Measurements from ENCODE around the gene SRM. TPM values are rescaled to one million over a fixed set of nuclear protein-coding genes. Genes with fewer than 3 reads are reported as not detected.
A peak's percentile ranks its signal among the peaks of the same experiment; 100 is the strongest.

The SRM gene
- total and polyA plus RNA-seq, 2 of the 13 experiments (the other 11 are each of a cell fraction or from before 2014, with no cell fraction given): 27.9 to 31.8 TPM

DNA sequence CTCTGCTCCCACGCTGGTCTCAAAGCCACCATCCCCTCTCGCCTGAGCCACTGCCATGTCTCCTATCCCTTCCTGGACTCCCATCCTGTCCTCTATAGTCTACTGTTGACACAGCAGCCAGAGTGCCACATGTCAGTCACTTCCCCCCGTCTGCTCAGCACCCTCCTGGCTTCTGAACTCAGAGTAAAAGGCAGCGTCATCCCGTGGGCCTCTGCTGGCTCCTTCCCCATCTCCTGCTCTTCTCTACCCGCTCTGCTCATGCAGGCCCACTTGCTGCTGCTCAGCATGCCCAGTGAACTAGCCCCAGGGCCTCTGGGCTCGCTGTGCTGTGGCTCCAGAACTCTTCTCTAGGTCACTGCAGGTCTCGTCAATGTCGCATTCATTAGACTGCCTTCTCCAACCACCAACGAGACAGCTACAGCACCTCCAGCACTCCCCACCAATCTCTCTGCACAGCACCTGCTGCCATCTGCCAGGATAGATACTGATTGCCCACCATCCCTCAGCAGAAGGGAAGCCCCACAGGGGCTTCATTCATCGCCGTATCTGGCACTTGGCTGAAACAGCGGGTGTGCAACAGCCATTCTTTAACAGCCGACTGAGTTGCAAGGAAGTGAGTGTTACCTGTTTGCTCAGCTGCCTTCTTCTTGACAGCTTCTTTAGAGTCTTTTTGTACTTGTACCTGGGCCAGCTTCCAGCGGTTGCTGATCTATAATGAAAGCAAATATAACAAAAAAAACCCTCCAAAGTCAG, 11.8 kb upstream of the SRM start:
- Histone ChIP-seq H3K36me3 (replicated peaks in 1 of 2; ENCODE audit: control insufficient read depth in 1 of 2, insufficient read depth in 2 of 2, low read length in 2 of 2) (peaks cover 48 to 88% of the 10 kb centered on the region in 2 experiments), H3K79me2 (ENCODE audit: insufficient read depth, low read length) (no peaks in the 10 kb centered on the region), H3K9ac (ENCODE audit: insufficient read depth, low read depth, low read length) (no peak overlapping the region), H3K27me3 (ENCODE audit: control insufficient read depth in 1 of 2, insufficient read depth in 2 of 2, low read length in 2 of 2) (no peaks in the 10 kb centered on the region), H2AFZ (ENCODE audit: low read length) (no peak overlapping the region), H3K27ac (ENCODE audit: extremely low read length, insufficient read depth, low read length) (no peak overlapping the region), H3K4me2 (ENCODE audit: low read depth, low read length) (no peak overlapping the region), H3K9me3 (ENCODE audit: low read length) (no peaks in the 10 kb centered on the region), H3K4me1 (ENCODE audit: insufficient read depth, low read length) (no peaks in the 10 kb centered on the region), H3K4me3 (replicated peaks in 1 of 3; ENCODE audit: insufficient read depth in 1 of 3, low read depth in 2 of 3, low read length in 3 of 3) (no peak overlapping the region), H4K20me1 (ENCODE audit: insufficient read depth, low read length) (no peaks in the 10 kb centered on the region)
- intact Hi-C loops (cut with micrococcal nuclease; ENCODE audit: unreplicated experiment): no loop called here
- ChIA-PET CTCF (ENCODE audit: low intra/inter-chr PET ratio, low total read pairs) (no interaction called here), POLR2A (no interaction called here)
- DNase-seq (ENCODE audit: low spot score) (no peak), ATAC-seq (no peak), FAIRE-seq (no peak)
- no TSS peak for BruUV-seq (replicated peaks)
- WGBS (ENCODE audit: low lambda C conversion rate): 94% methylated on average over 15 of the region's 15 CpGs
- no peak for TF ChIP-seq ZNF549 (CRISPR knock-in tag; IDR thresholded peaks at IDR 0.05)
- TF ChIP-seq MATR3 (CRISPR knock-in tag; IDR thresholded peaks at IDR 0.05): no peak
- no peak for TF ChIP-seq KDM1A (CRISPR knock-in tag; IDR thresholded peaks at IDR 0.05)
- TF ChIP-seq, protein P1, sequence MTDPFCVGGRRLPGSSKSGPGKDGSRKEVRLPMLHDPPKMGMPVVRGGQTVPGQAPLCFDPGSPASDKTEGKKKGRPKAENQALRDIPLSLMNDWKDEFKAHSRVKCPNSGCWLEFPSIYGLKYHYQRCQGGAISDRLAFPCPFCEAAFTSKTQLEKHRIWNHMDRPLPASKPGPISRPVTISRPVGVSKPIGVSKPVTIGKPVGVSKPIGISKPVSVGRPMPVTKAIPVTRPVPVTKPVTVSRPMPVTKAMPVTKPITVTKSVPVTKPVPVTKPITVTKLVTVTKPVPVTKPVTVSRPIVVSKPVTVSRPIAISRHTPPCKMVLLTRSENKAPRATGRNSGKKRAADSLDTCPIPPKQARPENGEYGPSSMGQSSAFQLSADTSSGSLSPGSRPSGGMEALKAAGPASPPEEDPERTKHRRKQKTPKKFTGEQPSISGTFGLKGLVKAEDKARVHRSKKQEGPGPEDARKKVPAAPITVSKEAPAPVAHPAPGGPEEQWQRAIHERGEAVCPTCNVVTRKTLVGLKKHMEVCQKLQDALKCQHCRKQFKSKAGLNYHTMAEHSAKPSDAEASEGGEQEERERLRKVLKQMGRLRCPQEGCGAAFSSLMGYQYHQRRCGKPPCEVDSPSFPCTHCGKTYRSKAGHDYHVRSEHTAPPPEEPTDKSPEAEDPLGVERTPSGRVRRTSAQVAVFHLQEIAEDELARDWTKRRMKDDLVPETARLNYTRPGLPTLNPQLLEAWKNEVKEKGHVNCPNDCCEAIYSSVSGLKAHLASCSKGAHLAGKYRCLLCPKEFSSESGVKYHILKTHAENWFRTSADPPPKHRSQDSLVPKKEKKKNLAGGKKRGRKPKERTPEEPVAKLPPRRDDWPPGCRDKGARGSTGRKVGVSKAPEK (CRISPR knock-in tag; IDR thresholded peaks at IDR 0.05; ENCODE audit: borderline replicate concordance): no peak
- TF ChIP-seq ZNF335 (CRISPR knock-in tag; IDR thresholded peaks at IDR 0.05): no peak
- in situ Hi-C loops (cut with HindIII; ENCODE audit: extremely low pct_ligation_motif_present, low pct_unique_long_range_greater_than_20kb): no loop called here

DNA sequence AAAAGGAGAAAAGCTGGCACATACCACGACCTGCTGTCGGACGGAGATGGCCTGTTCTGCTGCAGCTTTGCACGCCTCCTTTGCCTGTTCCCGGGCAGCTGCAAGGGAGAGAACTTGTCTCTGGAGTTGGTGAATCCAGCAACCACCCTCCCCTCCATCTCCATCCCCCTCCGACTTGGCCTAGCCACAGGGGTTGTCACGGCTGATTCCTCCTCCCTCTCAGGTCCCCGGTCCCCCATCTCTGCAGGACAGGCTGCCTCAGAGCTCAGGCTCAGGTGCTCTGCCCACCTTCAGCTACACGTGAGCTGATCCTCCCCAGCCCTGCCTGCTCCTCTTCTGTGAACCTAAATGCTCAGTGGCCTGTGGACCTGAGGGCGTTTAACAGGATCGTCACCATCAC, 11.1 kb upstream of the SRM start:
- WGBS (ENCODE audit: low lambda C conversion rate): 100% methylated on average over 10 of the region's 11 CpGs
- TSS peak; percentile 44 for BruUV-seq (replicated peaks)
- no peaks in the 10 kb centered on the region for H3K4me1 ChIP-seq (ENCODE audit: insufficient read depth, low read length)
- ChIA-PET CTCF (ENCODE audit: low intra/inter-chr PET ratio, low total read pairs) (no interaction called here), POLR2A (interaction anchor here (1.6 kb wide), 1 partner anchor 24 kb away, joined by 3 read pairs; the partner anchor contains the start of gene MASP2)
- ATAC-seq (no peak), DNase-seq (ENCODE audit: low spot score) (no peak), FAIRE-seq (no peak)
- no peak overlapping the region for H3K4me2 ChIP-seq (ENCODE audit: low read depth, low read length)
- intact Hi-C loops (cut with micrococcal nuclease; ENCODE audit: unreplicated experiment): no loop called here
- TF ChIP-seq, protein P2, sequence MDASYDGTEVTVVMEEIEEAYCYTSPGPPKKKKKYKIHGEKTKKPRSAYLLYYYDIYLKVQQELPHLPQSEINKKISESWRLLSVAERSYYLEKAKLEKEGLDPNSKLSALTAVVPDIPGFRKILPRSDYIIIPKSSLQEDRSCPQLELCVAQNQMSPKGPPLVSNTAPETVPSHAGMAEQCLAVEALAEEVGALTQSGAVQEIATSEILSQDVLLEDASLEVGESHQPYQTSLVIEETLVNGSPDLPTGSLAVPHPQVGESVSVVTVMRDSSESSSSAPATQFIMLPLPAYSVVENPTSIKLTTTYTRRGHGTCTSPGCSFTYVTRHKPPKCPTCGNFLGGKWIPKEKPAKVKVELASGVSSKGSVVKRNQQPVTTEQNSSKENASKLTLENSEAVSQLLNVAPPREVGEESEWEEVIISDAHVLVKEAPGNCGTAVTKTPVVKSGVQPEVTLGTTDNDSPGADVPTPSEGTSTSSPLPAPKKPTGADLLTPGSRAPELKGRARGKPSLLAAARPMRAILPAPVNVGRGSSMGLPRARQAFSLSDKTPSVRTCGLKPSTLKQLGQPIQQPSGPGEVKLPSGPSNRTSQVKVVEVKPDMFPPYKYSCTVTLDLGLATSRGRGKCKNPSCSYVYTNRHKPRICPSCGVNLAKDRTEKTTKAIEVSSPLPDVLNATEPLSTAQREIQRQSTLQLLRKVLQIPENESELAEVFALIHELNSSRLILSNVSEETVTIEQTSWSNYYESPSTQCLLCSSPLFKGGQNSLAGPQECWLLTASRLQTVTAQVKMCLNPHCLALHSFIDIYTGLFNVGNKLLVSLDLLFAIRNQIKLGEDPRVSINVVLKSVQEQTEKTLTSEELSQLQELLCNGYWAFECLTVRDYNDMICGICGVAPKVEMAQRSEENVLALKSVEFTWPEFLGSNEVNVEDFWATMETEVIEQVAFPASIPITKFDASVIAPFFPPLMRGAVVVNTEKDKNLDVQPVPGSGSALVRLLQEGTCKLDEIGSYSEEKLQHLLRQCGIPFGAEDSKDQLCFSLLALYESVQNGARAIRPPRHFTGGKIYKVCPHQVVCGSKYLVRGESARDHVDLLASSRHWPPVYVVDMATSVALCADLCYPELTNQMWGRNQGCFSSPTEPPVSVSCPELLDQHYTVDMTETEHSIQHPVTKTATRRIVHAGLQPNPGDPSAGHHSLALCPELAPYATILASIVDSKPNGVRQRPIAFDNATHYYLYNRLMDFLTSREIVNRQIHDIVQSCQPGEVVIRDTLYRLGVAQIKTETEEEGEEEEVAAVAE (CRISPR knock-in tag; IDR thresholded peaks at IDR 0.05; ENCODE audit: borderline replicate concordance): no peak
- no peak for TF ChIP-seq NFYB (CRISPR knock-in tag; IDR thresholded peaks at IDR 0.05)
- peak; percentile 28 for TF ChIP-seq AGO2 (optimal IDR thresholded peaks at IDR 0.05; ENCODE audit: low read depth, low read length)
- H4K20me1 ChIP-seq (ENCODE audit: insufficient read depth, low read length): no peaks in the 10 kb centered on the region
- H3K9ac ChIP-seq (ENCODE audit: insufficient read depth, low read depth, low read length): no peak overlapping the region
- H3K9me3 ChIP-seq (ENCODE audit: low read length): no peaks in the 10 kb centered on the region
- H2AFZ ChIP-seq (ENCODE audit: low read length): no peak overlapping the region
- H3K4me3 ChIP-seq (replicated peaks in 1 of 3; ENCODE audit: insufficient read depth in 1 of 3, low read depth in 2 of 3, low read length in 3 of 3): no peak overlapping the region
- H3K36me3 ChIP-seq (replicated peaks in 1 of 2; ENCODE audit: control insufficient read depth in 1 of 2, insufficient read depth in 2 of 2, low read length in 2 of 2): peaks cover 46 to 86% of the 10 kb centered on the region in 2 experiments
- H3K27ac ChIP-seq (ENCODE audit: extremely low read length, insufficient read depth, low read length): no peak overlapping the region
- H3K79me2 ChIP-seq (ENCODE audit: insufficient read depth, low read length): no peaks in the 10 kb centered on the region
- in situ Hi-C loops (cut with HindIII; ENCODE audit: extremely low pct_ligation_motif_present, low pct_unique_long_range_greater_than_20kb): no loop called here
- H3K27me3 ChIP-seq (ENCODE audit: control insufficient read depth in 1 of 2, insufficient read depth in 2 of 2, low read length in 2 of 2): no peaks in the 10 kb centered on the region
